Stomach (tissue), 9 donors: ENCODE data around the gene SPTAN1. TPM values are rescaled to one million over a fixed set of nuclear protein-coding genes. Genes with fewer than 3 reads are reported as not detected.

Source experiments
- DNase-seq, 2 donors: peaks; one replicate each; pipeline versions ENCODE4 v3.0.0 to v3.0.0-alpha.2; 2013 to 2019
- H3K27ac ChIP-seq, 5 donors: fragments of 200-600 bp in 4 of 5; sonication (generic) in 4 of 5; one replicate each; pipeline ENCODE4 v1.5.1; 2013 to 2019; ENCODE audit warnings: mild to moderate bottlenecking in 1 of 5, moderate library complexity in 1 of 5
- H3K27me3 ChIP-seq, 3 donors: fragments of 200-600 bp; sonication (generic); one replicate each; pipeline ENCODE4 v1.5.1; 2017 to 2019; ENCODE audit warnings: mixed run types in 1 of 3
- H3K36me3 ChIP-seq, 4 donors: fragments of 200-600 bp; sonication (generic); 1 replicate in 3 of 4; 2 replicates in 1 of 4; pipeline ENCODE4 v1.5.1; 2016 to 2019
- H3K4me1 ChIP-seq, 4 donors: fragments of 200-600 bp; sonication (generic); one replicate each; pipeline ENCODE4 v1.5.1; 2016 to 2019
- H3K4me3 ChIP-seq, 4 donors: fragments of 200-600 bp; sonication (generic) in 3 of 4; one replicate each; pipeline ENCODE4 v1.5.1; 2016 to 2019; ENCODE audit warnings: mild to moderate bottlenecking in 1 of 4
- H3K9me3 ChIP-seq, 4 donors: fragments of 200-600 bp; sonication (generic); one replicate each; pipeline ENCODE4 v1.5.1; 2016 to 2019
- EP300 ChIP-seq: sonication (generic); formaldehyde crosslinking; IDR thresholded peaks from one replicate; pipeline ENCODE4 v1.6.1; 2017; ENCODE audit warnings: antibody characterized with exemption
- POLR2A ChIP-seq, 4 donors: fragments of 450-650 bp; IDR thresholded peaks; one replicate each; pipeline ENCODE4 v1.6.1; 2016; ENCODE audit warnings: antibody characterized with exemption in 4 of 4, control low read depth in 2 of 4, mild to moderate bottlenecking in 1 of 4, moderate library complexity in 1 of 4
- POLR2AphosphoS5 ChIP-seq, 3 donors: sonication (generic); formaldehyde crosslinking; IDR thresholded peaks; one replicate each; pipeline ENCODE4 v1.6.1; 2016; ENCODE audit warnings: antibody characterized with exemption in 3 of 3
- WGBS, 5 donors: extraction: QIAGEN DNeasy Blood & Tissue Kit in 3 of 5; methylation state at CpG; one replicate each; pipeline versions ENCODE4 v1.1.5 to v1.1.7; 2013 to 2018; 5-methylcytosine and 5-hydroxymethylcytosine counted together
- intact Hi-C: fragments of 100-400 bp; cut with DNase I; formaldehyde crosslinking; loops from one replicate; pipeline ENCODE4 v1.15.1; 2023; ENCODE audit warnings: low total_unique reads
- polyA plus RNA-seq, 3 donors: library from polyadenylated mRNA; stranded (reverse); fragments of 200-250 nt; gene quantifications; one replicate each; pipeline ENCODE4 v1.2.3, GENCODE V29; 2013
- total RNA-seq, 5 donors: library from RNA; depleted of rRNA; stranded (reverse); fragments of >200 nt; gene quantifications; one replicate each; pipeline versions ENCODE4 v1.1.0 to v1.2.3, GENCODE V29; 2014 to 2016
- TF ChIP-seq, protein P1 (sequence below), 7 experiments: fragments of 450-650 bp in 4 of 7; fragments of 200-600 bp in 3 of 7; sonication (generic) in 3 of 7; IDR thresholded peaks; one replicate each; pipeline ENCODE4 v1.5.1; 2016 to 2019; ENCODE audit warnings: antibody characterized with exemption in 7 of 7, control low read depth in 2 of 7, mild to moderate bottlenecking in 1 of 7
- donor health status: healthy with polysubstance abuse.
- donor health status: Bipolar disorder and iron deficiency.
- donor health status: healthy.

SPTAN1 gene
- total and polyA plus RNA-seq, 8 donors, result 41.4 to 726 (median 305) TPM

DNA sequence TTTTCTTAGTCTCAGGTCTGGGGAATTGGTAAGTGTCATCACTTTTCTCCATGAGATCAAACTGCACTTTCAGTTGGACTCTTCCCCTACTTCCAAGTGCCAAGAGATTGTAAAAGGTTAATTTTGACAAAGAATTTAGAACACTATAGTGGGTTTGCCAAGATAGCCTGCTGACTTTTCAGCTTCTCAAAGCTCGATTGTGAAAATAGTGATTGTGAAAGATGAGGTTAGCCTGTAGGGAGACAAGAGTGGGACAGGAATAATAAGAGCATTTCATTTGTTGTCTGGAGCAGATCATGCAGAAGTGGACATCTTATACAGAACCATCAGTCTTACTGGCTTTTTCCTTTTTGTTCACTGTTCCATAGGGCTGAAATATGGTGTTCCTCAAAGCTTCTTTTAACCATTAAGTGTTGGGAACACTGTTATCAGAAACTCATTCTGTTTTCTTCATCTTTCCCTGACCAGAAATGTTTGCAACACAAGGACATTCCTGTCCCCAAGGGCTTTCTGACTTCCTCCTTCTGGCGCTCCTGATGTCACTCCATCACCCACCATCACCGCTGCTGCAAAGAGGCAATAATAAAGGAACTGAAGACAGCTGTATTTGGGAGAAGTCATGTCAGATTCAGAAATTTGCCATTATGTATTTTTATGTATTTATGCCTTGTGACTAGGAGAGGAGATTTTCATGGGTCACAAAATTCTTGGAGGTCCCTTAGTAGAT lies 11.6 kb upstream of the SPTAN1 start:
- H3K4me3 ChIP-seq, result no peak overlapping the region
- TF ChIP-seq POLR2AphosphoS5 (IDR thresholded peaks at IDR 0.05) (no peak), POLR2A (IDR thresholded peaks at IDR 0.05) (no peak), EP300 (no peak)
- TF ChIP-seq, protein P1, sequence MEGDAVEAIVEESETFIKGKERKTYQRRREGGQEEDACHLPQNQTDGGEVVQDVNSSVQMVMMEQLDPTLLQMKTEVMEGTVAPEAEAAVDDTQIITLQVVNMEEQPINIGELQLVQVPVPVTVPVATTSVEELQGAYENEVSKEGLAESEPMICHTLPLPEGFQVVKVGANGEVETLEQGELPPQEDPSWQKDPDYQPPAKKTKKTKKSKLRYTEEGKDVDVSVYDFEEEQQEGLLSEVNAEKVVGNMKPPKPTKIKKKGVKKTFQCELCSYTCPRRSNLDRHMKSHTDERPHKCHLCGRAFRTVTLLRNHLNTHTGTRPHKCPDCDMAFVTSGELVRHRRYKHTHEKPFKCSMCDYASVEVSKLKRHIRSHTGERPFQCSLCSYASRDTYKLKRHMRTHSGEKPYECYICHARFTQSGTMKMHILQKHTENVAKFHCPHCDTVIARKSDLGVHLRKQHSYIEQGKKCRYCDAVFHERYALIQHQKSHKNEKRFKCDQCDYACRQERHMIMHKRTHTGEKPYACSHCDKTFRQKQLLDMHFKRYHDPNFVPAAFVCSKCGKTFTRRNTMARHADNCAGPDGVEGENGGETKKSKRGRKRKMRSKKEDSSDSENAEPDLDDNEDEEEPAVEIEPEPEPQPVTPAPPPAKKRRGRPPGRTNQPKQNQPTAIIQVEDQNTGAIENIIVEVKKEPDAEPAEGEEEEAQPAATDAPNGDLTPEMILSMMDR (IDR thresholded peaks at IDR 0.05), result no peak
- 75 to 83% (median 81%) methylated on average over 3 of the region's 3 CpGs for WGBS, 5 donors
- no peaks in the 10 kb centered on the region for H3K4me1 ChIP-seq
- peaks cover 52 to 82% (median 79%) of the 10 kb centered on the region in 4 donors for H3K36me3 ChIP-seq
- H3K9me3 ChIP-seq, result no peaks in the 10 kb centered on the region
- no peaks in the 10 kb centered on the region for H3K27me3 ChIP-seq
- no peak overlapping the region for H3K27ac ChIP-seq
- intact Hi-C loops, result no loop called here
- DNase-seq, result no peak

DNA sequence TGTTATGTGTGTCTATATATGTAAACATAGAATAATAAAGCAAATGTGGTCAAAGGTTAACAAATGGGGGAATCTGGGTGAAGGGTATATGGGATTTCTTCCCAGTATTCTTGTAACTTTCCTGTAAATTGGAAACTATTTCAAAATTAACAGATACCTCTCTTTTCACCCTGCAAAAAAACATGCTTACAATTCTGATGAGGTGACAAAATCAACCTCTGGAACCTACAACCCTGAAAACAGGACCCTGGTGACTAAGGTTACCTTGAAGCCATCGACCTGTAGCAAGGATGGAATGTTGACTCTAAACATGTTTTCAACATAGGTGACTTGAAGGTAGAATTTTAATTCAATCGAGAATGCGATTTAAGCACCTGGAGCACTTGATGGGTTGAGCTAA lies 5.9 kb upstream of the SPTAN1 start:
- H3K4me1 ChIP-seq, result peaks cover 7 to 28% (median 16%) of the 10 kb centered on the region in 4 donors
- intact Hi-C loops, result no loop called here
- H3K9me3 ChIP-seq, result no peaks in the 10 kb centered on the region
- H3K36me3 ChIP-seq, result peaks cover 5 to 25% (median 22%) of the 10 kb centered on the region in 4 donors
- TF ChIP-seq, protein P1 (IDR thresholded peaks at IDR 0.05), result no peak
- TF ChIP-seq POLR2AphosphoS5 (IDR thresholded peaks at IDR 0.05) (no peak), EP300 (no peak), POLR2A (IDR thresholded peaks at IDR 0.05) (no peak)
- no peak overlapping the region for H3K27ac ChIP-seq
- WGBS, 5 donors, result 76 to 88% (median 82%) methylated on average over 3 of the region's 3 CpGs
- DNase-seq, result no peak
- H3K27me3 ChIP-seq, result no peaks in the 10 kb centered on the region
- H3K4me3 ChIP-seq, result no peak overlapping the region

GRCh38 chr9:128548876-128549275 lies 3.5 kb upstream of the SPTAN1 start:
- Histone ChIP-seq H3K4me3 (no peak overlapping the region), H3K27ac (peak overlapping the region in 2 of 5 donors; percentile 99), H3K9me3 (no peaks in the 10 kb centered on the region), H3K36me3 (peaks cover 0 to 1% (median under 1%) of the 10 kb centered on the region in 4 donors), H3K4me1 (peaks cover 13 to 37% (median 26%) of the 10 kb centered on the region in 4 donors), H3K27me3 (no peaks in the 10 kb centered on the region)
- no peak for DNase-seq
- WGBS, 5 donors, result 79 to 89% (median 88%) methylated on average over 7 of the region's 7 CpGs
- intact Hi-C loops, result no loop called here
- TF ChIP-seq, protein P1 (IDR thresholded peaks at IDR 0.05), result no peak
- TF ChIP-seq EP300, result no peak
- no peak for TF ChIP-seq POLR2A (IDR thresholded peaks at IDR 0.05)
- TF ChIP-seq POLR2AphosphoS5 (IDR thresholded peaks at IDR 0.05), result no peak

DNA sequence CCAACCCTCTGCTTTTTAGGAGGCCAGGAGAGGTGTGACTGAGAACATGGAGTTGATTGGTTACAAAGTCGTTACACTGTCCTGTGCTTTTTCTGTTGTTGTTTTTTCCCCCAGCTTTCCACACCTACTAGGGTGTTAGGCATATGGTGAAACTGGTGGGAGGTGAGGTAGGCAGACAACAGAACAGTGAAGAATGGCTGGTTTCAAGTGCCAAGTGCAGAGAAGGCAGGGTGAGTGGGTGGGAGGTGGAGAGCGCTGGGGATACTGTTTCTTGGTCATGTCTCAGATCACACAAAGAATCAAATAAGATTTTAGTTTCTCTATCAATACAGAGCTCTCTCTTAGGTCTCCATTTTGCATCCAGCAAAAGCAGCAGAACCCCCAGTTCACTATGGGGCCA lies 2.2 kb upstream of the SPTAN1 start:
- TF ChIP-seq EP300, result no peak
- TF ChIP-seq, protein P1 (IDR thresholded peaks at IDR 0.05), result no peak
- no peak for TF ChIP-seq POLR2AphosphoS5 (IDR thresholded peaks at IDR 0.05)
- TF ChIP-seq POLR2A (IDR thresholded peaks at IDR 0.05), result no peak
- H3K27ac ChIP-seq, result peak overlapping the region; percentile 5 to 99 (median 96)
- H3K4me3 ChIP-seq, result no peak overlapping the region
- intact Hi-C loops, result no loop called here
- no peaks in the 10 kb centered on the region for H3K27me3 ChIP-seq
- H3K9me3 ChIP-seq, result no peaks in the 10 kb centered on the region
- H3K4me1 ChIP-seq, result peaks cover 26 to 51% (median 40%) of the 10 kb centered on the region in 4 donors
- WGBS, 5 donors, result 68 to 81% (median 76%) methylated on average over 2 of the region's 2 CpGs
- no peaks in the 10 kb centered on the region for H3K36me3 ChIP-seq
- DNase-seq, result no peak
